Measurements from ENCODE around the gene KDM4E. TPM values are rescaled to one million over a fixed set of nuclear protein-coding genes. Genes with fewer than 3 reads are reported as not detected.
"Not testable (repeated sequence)": the region's sequence is repeated elsewhere in the genome, so short reads cannot be mapped to it uniquely, and the experiment has no call there.

The KDM4E gene
- total RNA-seq, 4 donors from 2014 or later = not detected

DNA sequence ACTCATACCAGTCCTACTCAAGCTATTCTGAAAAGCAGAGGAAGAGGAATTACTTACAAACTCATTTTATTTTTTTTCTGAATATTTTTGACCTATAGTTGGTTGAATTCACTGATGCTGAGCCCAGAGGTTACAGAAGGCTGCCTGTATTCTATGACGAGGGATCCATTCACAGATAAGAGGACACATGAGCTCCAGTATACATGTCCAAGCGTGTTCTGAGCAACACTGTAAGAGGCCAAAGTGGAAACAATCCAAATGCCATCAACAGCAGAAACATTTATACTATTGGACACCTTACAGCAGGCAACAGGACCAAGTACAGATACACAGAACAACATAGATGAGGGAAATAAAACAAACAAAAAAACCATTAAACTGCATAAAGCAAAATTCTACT is 10.3 kb downstream of the KDM4E start:
- H3K27ac ChIP-seq = no peak overlapping the region
- TF ChIP-seq, protein P1, sequence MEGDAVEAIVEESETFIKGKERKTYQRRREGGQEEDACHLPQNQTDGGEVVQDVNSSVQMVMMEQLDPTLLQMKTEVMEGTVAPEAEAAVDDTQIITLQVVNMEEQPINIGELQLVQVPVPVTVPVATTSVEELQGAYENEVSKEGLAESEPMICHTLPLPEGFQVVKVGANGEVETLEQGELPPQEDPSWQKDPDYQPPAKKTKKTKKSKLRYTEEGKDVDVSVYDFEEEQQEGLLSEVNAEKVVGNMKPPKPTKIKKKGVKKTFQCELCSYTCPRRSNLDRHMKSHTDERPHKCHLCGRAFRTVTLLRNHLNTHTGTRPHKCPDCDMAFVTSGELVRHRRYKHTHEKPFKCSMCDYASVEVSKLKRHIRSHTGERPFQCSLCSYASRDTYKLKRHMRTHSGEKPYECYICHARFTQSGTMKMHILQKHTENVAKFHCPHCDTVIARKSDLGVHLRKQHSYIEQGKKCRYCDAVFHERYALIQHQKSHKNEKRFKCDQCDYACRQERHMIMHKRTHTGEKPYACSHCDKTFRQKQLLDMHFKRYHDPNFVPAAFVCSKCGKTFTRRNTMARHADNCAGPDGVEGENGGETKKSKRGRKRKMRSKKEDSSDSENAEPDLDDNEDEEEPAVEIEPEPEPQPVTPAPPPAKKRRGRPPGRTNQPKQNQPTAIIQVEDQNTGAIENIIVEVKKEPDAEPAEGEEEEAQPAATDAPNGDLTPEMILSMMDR (IDR thresholded peaks at IDR 0.05) = no peak
- TF ChIP-seq POLR2A (IDR thresholded peaks at IDR 0.05) = no peak
- DNase-seq = no peak
- no peaks in the 10 kb centered on the region for H3K4me1 ChIP-seq
- intact Hi-C loops (cut with DNase I; ENCODE audit: low total_unique reads) = no loop called here
- H3K27me3 ChIP-seq = peaks cover 0 to 10% of the 10 kb centered on the region in 2 donors
- H3K4me3 ChIP-seq = no peak overlapping the region
- H3K36me3 ChIP-seq = no peaks in the 10 kb centered on the region
- no peaks in the 10 kb centered on the region for H3K9me3 ChIP-seq

DNA sequence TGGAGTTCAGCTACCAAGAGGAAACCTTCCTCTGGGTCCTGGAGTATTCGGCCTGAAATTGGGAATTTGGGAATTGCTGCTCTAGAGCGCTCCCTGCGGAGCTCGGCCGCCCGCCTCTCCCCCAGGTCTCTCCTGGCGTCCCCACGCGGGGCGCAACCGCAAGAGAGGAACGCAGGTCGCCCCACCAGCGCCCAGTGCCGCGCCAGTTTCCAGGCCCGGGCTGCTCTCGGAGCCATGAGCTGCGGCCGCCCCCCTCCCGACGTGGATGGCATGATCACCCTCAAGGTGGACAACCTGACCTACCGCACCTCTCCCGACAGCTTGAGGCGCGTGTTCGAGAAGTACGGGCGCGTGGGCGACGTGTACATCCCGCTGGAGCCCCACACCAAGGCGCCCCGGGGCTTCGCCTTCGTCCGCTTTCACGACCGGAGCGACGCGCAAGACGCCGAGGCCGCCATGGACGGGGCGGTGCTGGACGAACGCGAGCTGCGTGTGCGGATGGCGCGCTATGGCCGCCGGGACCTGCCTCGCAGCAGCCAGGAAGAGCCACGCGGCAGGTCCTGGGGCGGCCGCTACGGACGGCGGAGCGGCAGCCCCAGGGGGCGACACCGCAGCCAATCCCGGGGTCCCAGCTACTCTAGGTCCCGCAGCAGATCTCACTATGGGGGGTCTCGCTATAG is 12.4 kb downstream of the KDM4E start:
- H3K4me1 ChIP-seq; DNase-seq; H3K9me3 ChIP-seq; H3K36me3 ChIP-seq; intact Hi-C loops (cut with DNase I; ENCODE audit: low total_unique reads); H3K27ac ChIP-seq: not testable (repeated sequence)
- Histone ChIP-seq H3K4me3 (peak overlapping the region; percentile 14 to 17), H3K27me3 (peaks cover 0 to 10% of the 10 kb centered on the region in 2 donors)

DNA sequence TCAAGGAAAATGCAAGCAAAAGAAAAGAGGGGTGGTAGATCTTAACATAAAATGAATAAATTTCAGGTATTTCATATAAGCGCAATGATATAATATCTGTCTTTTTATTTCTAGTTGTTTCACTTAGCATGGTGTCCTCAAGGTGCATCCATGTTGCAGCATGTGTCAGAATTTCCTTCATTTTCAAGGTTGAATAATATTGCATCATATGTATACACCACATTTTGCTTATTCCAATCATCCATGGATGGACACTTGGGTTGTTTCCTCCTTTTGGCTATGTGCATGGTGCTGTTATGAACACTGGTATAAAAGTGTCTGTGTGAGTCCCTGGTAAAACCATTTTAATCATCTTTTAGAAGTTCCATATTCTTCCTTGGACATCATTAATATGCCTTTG is 17.2 kb downstream of the KDM4E start:
- Histone ChIP-seq H3K27me3 (no peaks in the 10 kb centered on the region), H3K36me3 (no peaks in the 10 kb centered on the region), H3K27ac (no peak overlapping the region), H3K4me3 (no peak overlapping the region), H3K4me1 (no peaks in the 10 kb centered on the region), H3K9me3 (no peaks in the 10 kb centered on the region)
- intact Hi-C loops (cut with DNase I; ENCODE audit: low total_unique reads) = no loop called here
- TF ChIP-seq, protein P1 (IDR thresholded peaks at IDR 0.05) = no peak
- no peak for TF ChIP-seq POLR2A (IDR thresholded peaks at IDR 0.05)
- no peak for DNase-seq

DNA sequence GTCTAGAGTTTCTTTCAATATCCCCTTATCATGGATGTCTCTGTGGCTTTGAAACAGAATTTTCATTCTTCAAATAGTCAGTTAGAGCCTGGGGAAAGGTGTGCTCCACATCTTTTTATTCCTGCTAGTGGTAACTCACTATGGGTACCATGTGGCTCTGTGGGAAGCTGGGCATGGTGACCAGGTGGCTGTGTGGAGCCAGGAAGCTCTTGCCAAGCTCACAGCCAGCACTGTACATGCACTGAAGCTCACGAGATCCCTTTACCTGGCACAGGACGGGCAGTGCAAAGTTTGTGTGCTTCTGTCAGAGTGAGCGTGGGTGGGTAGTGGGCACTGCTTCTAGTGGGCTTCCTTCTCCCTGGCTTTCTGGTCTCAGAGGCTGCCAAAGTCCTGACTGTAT is 17.8 kb downstream of the KDM4E start:
- Histone ChIP-seq H3K4me3 (no peak overlapping the region), H3K4me1 (no peaks in the 10 kb centered on the region), H3K27ac (no peak overlapping the region), H3K9me3 (no peaks in the 10 kb centered on the region), H3K36me3 (no peaks in the 10 kb centered on the region), H3K27me3 (no peaks in the 10 kb centered on the region)
- intact Hi-C loops (cut with DNase I; ENCODE audit: low total_unique reads) = no loop called here
- no peak for DNase-seq
- TF ChIP-seq POLR2A (IDR thresholded peaks at IDR 0.05) = no peak

DNA sequence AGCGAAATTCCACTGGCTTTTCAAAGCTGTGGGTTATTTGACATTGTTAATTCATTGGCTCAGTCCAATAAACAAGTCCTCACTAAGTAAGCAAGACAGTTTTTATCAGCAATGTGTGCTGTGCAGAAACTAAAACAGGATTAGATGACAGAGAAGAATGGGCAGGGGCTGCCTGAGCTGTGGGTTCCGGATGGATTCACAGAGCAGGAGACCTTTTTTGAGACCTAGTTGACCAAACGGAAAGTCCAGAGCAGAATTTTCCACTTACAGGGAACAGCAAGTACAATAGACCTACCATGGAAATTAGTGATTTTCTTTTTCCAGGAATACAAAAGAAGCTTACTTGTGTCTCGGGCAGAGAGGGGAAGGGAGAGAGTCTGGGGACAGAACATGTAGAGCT is 19.0 kb downstream of the KDM4E start:
- Histone ChIP-seq H3K27me3 (no peaks in the 10 kb centered on the region), H3K9me3 (no peaks in the 10 kb centered on the region), H3K4me1 (no peaks in the 10 kb centered on the region), H3K4me3 (no peak overlapping the region), H3K36me3 (no peaks in the 10 kb centered on the region), H3K27ac (no peak overlapping the region)
- intact Hi-C loops (cut with DNase I; ENCODE audit: low total_unique reads) = no loop called here
- no peak for DNase-seq
- TF ChIP-seq POLR2A (IDR thresholded peaks at IDR 0.05) = no peak

DNA sequence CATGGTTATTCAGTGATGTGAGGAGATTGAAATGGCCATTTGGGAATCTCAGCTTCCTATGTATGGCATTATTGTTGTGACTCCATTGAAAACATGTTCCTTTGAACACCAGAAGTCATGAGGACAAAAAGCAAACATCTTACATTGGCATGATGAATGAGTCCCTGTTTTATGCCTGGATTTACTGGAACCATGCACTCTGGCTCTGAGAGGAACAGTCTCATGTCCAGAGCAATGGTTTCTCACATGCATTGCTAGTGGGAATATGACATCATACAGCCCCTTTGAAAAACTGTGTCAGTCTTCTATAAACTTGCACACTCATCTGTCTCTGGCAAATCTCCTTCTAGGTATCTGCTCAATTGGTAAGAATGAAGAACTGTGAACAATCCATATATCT is 20.8 kb downstream of the KDM4E start:
- H3K27me3 ChIP-seq = no peaks in the 10 kb centered on the region
- H3K4me3 ChIP-seq = no peak overlapping the region
- no peaks in the 10 kb centered on the region for H3K4me1 ChIP-seq
- H3K9me3 ChIP-seq = no peaks in the 10 kb centered on the region
- intact Hi-C loops (cut with DNase I; ENCODE audit: low total_unique reads) = no loop called here
- H3K36me3 ChIP-seq = no peaks in the 10 kb centered on the region
- TF ChIP-seq, protein P1 (IDR thresholded peaks at IDR 0.05) = no peak
- TF ChIP-seq POLR2A (IDR thresholded peaks at IDR 0.05) = no peak
- H3K27ac ChIP-seq = no peak overlapping the region
- no peak for DNase-seq

DNA sequence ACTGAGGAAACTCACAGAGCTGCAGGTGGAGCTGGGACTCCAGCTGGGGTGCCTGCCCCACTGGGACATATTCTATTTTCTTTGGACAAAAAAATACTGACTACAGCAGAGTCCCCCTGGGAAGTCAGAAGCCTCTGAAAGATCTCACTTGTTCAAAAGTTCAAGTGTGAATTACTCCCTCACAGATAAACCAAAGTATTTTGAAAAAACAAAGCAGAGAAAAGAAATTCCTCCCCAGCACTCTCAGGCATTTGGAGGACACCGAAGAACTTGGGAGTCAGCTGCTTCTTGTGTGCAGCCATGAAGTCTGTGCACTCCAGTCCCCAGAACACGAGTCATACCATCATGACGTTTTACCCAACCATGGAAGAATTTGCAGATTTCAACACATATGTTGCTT is 24.1 kb downstream of the KDM4E start, which contains the start of gene KDM4F:
KDM4F (plus strand) TSS at position 301 of the 400 bp plus-strand sequence.
- H3K4me3 ChIP-seq; H3K9me3 ChIP-seq; intact Hi-C loops (cut with DNase I; ENCODE audit: low total_unique reads); H3K36me3 ChIP-seq; H3K27ac ChIP-seq; H3K27me3 ChIP-seq; H3K4me1 ChIP-seq; DNase-seq: not testable (repeated sequence)

Measured in uterus (tissue), 4 donors.